Measurements from ENCODE around the gene IL2RG. TPM values are rescaled to one million over a fixed set of nuclear protein-coding genes. Genes with fewer than 3 reads are reported as not detected.

Gene IL2RG
- not detected in 2 replicates for total RNA-seq (2014; rRNA removed; shearing (Covaris generic))
- polyA plus RNA-seq (2015; cell fraction: cytosol; rRNA removed): not detected in 2 replicates
- 0.44 TPM in 1 of 2 replicates, not detected in the other for polyA plus RNA-seq (2015; cell fraction: nucleus; rRNA removed)

- in situ Hi-C loops (cut with HindIII; ENCODE audit: low pct_unique_long_range_greater_than_20kb, low sequenced_read_pairs): no loop called here
- no peak for DNase-seq (ENCODE audit: low read depth, low spot score)
Measured at GRCh38 chrX:71111141-71111843, at the start of gene IL2RG. IL2RG (minus strand) TSS chrX:71111577; CDS start chrX:71111539, 38 bp downstream.

GRCh38 chrX:71160475-71160874 is 49.1 kb upstream of the IL2RG start:
- in situ Hi-C loops (cut with HindIII; ENCODE audit: low pct_unique_long_range_greater_than_20kb, low sequenced_read_pairs): no loop called here
- no peak for DNase-seq (ENCODE audit: low read depth, low spot score)

GRCh38 chrX:71159335-71159734 is 48.0 kb upstream of the IL2RG start:
- no peak for DNase-seq (ENCODE audit: low read depth, low spot score)
- in situ Hi-C loops (cut with HindIII; ENCODE audit: low pct_unique_long_range_greater_than_20kb, low sequenced_read_pairs): no loop called here

GRCh38 chrX:71158603-71159002 is 47.2 kb upstream of the IL2RG start:
- no peak for DNase-seq (ENCODE audit: low read depth, low spot score)
- in situ Hi-C loops (cut with HindIII; ENCODE audit: low pct_unique_long_range_greater_than_20kb, low sequenced_read_pairs): no loop called here

- no peak for DNase-seq (ENCODE audit: low read depth, low spot score)
- in situ Hi-C loops (cut with HindIII; ENCODE audit: low pct_unique_long_range_greater_than_20kb, low sequenced_read_pairs): no loop called here
Measured at GRCh38 chrX:71154641-71155040, 43.3 kb upstream of the IL2RG start.

- in situ Hi-C loops (cut with HindIII; ENCODE audit: low pct_unique_long_range_greater_than_20kb, low sequenced_read_pairs): no loop called here
- no peak for DNase-seq (ENCODE audit: low read depth, low spot score)
Measured at GRCh38 chrX:71154196-71154595, 42.8 kb upstream of the IL2RG start.

GRCh38 chrX:71151366-71151765 is 40.0 kb upstream of the IL2RG start:
- DNase-seq (ENCODE audit: low read depth, low spot score): no peak
- in situ Hi-C loops (cut with HindIII; ENCODE audit: low pct_unique_long_range_greater_than_20kb, low sequenced_read_pairs): no loop called here

- DNase-seq (ENCODE audit: low read depth, low spot score): no peak
- in situ Hi-C loops (cut with HindIII; ENCODE audit: low pct_unique_long_range_greater_than_20kb, low sequenced_read_pairs): no loop called here
Measured at GRCh38 chrX:71148278-71148663, 36.9 kb upstream of the IL2RG start.

- DNase-seq (ENCODE audit: low read depth, low spot score): no peak
- in situ Hi-C loops (cut with HindIII; ENCODE audit: low pct_unique_long_range_greater_than_20kb, low sequenced_read_pairs): no loop called here
Measured at GRCh38 chrX:71147496-71148277, 36.3 kb upstream of the IL2RG start.

- in situ Hi-C loops (cut with HindIII; ENCODE audit: low pct_unique_long_range_greater_than_20kb, low sequenced_read_pairs): no loop called here
- no peak for DNase-seq (ENCODE audit: low read depth, low spot score)
Measured at GRCh38 chrX:71144651-71145050, 33.3 kb upstream of the IL2RG start, which contains the start of gene NLGN3. NLGN3 (plus strand) TSS chrX:71144841; CDS start chrX:71147750, 2,909 bp downstream.

- in situ Hi-C loops (cut with HindIII; ENCODE audit: low pct_unique_long_range_greater_than_20kb, low sequenced_read_pairs): no loop called here
- no peak for DNase-seq (ENCODE audit: low read depth, low spot score)
Measured at GRCh38 chrX:71143508-71143907, 32.1 kb upstream of the IL2RG start.

- in situ Hi-C loops (cut with HindIII; ENCODE audit: low pct_unique_long_range_greater_than_20kb, low sequenced_read_pairs): no loop called here
- no peak for DNase-seq (ENCODE audit: low read depth, low spot score)
Measured at GRCh38 chrX:71140440-71140839, 29.1 kb upstream of the IL2RG start.

- no peak for DNase-seq (ENCODE audit: low read depth, low spot score)
- in situ Hi-C loops (cut with HindIII; ENCODE audit: low pct_unique_long_range_greater_than_20kb, low sequenced_read_pairs): no loop called here
Measured at GRCh38 chrX:71131510-71131909, 20.1 kb upstream of the IL2RG start.

- DNase-seq (ENCODE audit: low read depth, low spot score): peak; percentile 72
- in situ Hi-C loops (cut with HindIII; ENCODE audit: low pct_unique_long_range_greater_than_20kb, low sequenced_read_pairs): no loop called here
Measured at GRCh38 chrX:71128915-71129765, 17.8 kb upstream of the IL2RG start.

- no peak for DNase-seq (ENCODE audit: low read depth, low spot score)
- in situ Hi-C loops (cut with HindIII; ENCODE audit: low pct_unique_long_range_greater_than_20kb, low sequenced_read_pairs): no loop called here
Measured at GRCh38 chrX:71128166-71128833, 16.9 kb upstream of the IL2RG start.

- no peak for DNase-seq (ENCODE audit: low read depth, low spot score)
- in situ Hi-C loops (cut with HindIII; ENCODE audit: low pct_unique_long_range_greater_than_20kb, low sequenced_read_pairs): no loop called here
Measured at GRCh38 chrX:71118985-71119535, 7.7 kb upstream of the IL2RG start.

Data from SK-MEL-5 (cell line).